HCT116 (cell line): Measurements from ENCODE around the gene CRIP2. TPM values are rescaled to one million over a fixed set of nuclear protein-coding genes. Genes with fewer than 3 reads are reported as not detected.

Experiments used
- ATAC-seq: fragments of 200-7000 bp; cut with Tn5 transposase; 2 replicates; pipeline ENCODE4 v1.9.1; 2020; ENCODE audit warnings: mild to moderate bottlenecking, moderate library complexity
- BruUV-seq: library from RNA; stranded (reverse); fragments of 400-500 nt; replicated peaks from 2 replicates; lab custom pipeline; 2021; lab: Mats Ljungman, UMichigan
- CTCF ChIA-PET: fragments of 300-600 bp; sonication (Branson Sonifier 250); formaldehyde crosslinking; loops from one replicate; lab custom pipeline; 2021; ENCODE audit warnings: antibody characterized with exemption; lab: Charles Lee
- POLR2A ChIA-PET: fragments of 300-600, 350-600 bp; sonication (Branson Sonifier 250); formaldehyde crosslinking; loops from one replicate; lab custom pipeline; 2021; ENCODE audit warnings: antibody characterized with exemption; lab: Charles Lee
- RAD21 ChIA-PET, 2 experiments: fragments of 300-600 bp; sonication (Branson Sonifier 250); formaldehyde crosslinking; loops; one replicate each; lab custom pipeline; 2023; ENCODE audit warnings: low total read pairs in 2 of 2; ENCODE audit not compliant: uncharacterized antibody in 2 of 2, unreplicated experiment in 2 of 2, low non-redundant PET in 1 of 2; lab: Charles Lee
- DNase-seq: peaks from one replicate; pipeline ENCODE4 v3.0.0-alpha.2; 2010; ENCODE audit warnings: low read depth, low spot score
- H2AFZ ChIP-seq: fragments of 200-600 bp; shearing (Covaris generic), sonication (generic); 2 replicates; pipeline ENCODE4 v1.6.1; 2017; ENCODE audit warnings: low read depth, mixed run types, mixed read lengths, antibody characterized with exemption, low read length; ENCODE audit not compliant: poor library complexity, severe bottlenecking
- H3K27ac ChIP-seq: 2 replicates; pipeline ENCODE4 v1.5.1; 2012; ENCODE audit warnings: low read depth, low read length
- H3K27me3 ChIP-seq: fragments of 200-600 bp; sonication (generic); 2 replicates; pipeline ENCODE4 v1.6.1; 2016; ENCODE audit warnings: mixed run types, low read length, mixed read lengths; ENCODE audit not compliant: insufficient read depth
- H3K36me3 ChIP-seq, 2 experiments: fragments of 200-500 bp in 1 of 2; fragments of 200-600 bp in 1 of 2; sonication (Bioruptor generic) in 1 of 2; sonication (generic) in 1 of 2; 2 replicates each; pipeline versions ENCODE4 v1.5.1 to v1.6.1; 2014 to 2016; ENCODE audit warnings: low read length in 2 of 2, inconsistent platforms in 1 of 2, mixed read lengths in 1 of 2, mixed run types in 1 of 2; ENCODE audit not compliant: insufficient read depth in 2 of 2, control insufficient read depth in 1 of 2
- H3K4me1 ChIP-seq, 2 experiments: fragments of 200-600 bp in 1 of 2; sonication (generic) in 1 of 2; 2 replicates each; pipeline versions ENCODE4 v1.5.1 to v1.6.1; 2012 to 2017; ENCODE audit warnings: low read length in 2 of 2, inconsistent platforms in 1 of 2, mild to moderate bottlenecking in 1 of 2, mixed read lengths in 1 of 2, mixed run types in 1 of 2, moderate library complexity in 1 of 2; ENCODE audit not compliant: insufficient read depth in 2 of 2, control insufficient read depth in 1 of 2
- H3K4me2 ChIP-seq: fragments of 200-600 bp; sonication (generic); 2 replicates; pipeline ENCODE4 v1.6.1; 2017; ENCODE audit warnings: mixed run types, low read length, mixed read lengths
- H3K4me3 ChIP-seq, 2 experiments: fragments of 200-600 bp in 1 of 2; sonication (generic) in 1 of 2; replicated peaks in 1 of 2; 2 replicates each; pipeline ENCODE4 v1.5.1; 2011 to 2016; ENCODE audit warnings: low read length in 2 of 2, control low read depth in 1 of 2, low read depth in 1 of 2, mild to moderate bottlenecking in 1 of 2, mixed read lengths in 1 of 2, mixed run types in 1 of 2
- H3K79me2 ChIP-seq: fragments of 200-600 bp; sonication (generic); 2 replicates; pipeline ENCODE4 v1.6.1; 2017; ENCODE audit warnings: mild to moderate bottlenecking, mixed run types, low read length, moderate library complexity, mixed read lengths; ENCODE audit not compliant: insufficient read depth
- H3K9ac ChIP-seq: fragments of 200-600 bp; sonication (generic); 2 replicates; pipeline ENCODE4 v1.6.1; 2016; ENCODE audit warnings: low read length, mixed read lengths
- H3K9me2 ChIP-seq: fragments of 200-600 bp; sonication (generic), shearing (Covaris generic); 2 replicates; pipeline ENCODE4 v1.6.1; 2017; ENCODE audit warnings: mixed run types, mild to moderate bottlenecking, moderate library complexity; ENCODE audit not compliant: insufficient read depth
- H3K9me3 ChIP-seq, 2 experiments: fragments of 200-500 bp in 1 of 2; fragments of 200-600 bp in 1 of 2; sonication (Bioruptor generic) in 1 of 2; sonication (generic) in 1 of 2; 2 replicates each; pipeline ENCODE4 v1.6.1; 2014 to 2017; ENCODE audit warnings: low read length in 2 of 2, mixed read lengths in 2 of 2, inconsistent platforms in 1 of 2, low read depth in 1 of 2, mild to moderate bottlenecking in 1 of 2, mixed run types in 1 of 2, moderate library complexity in 1 of 2; ENCODE audit not compliant: control insufficient read depth in 1 of 2, insufficient read depth in 1 of 2
- H4K20me1 ChIP-seq: fragments of 200-600 bp; sonication (generic), shearing (Covaris generic); 2 replicates; pipeline ENCODE4 v1.6.1; 2017; ENCODE audit warnings: mixed run types, mild to moderate bottlenecking, moderate library complexity; ENCODE audit not compliant: insufficient read depth
- ATF3 ChIP-seq: IDR thresholded peaks from 2 replicates; pipeline ENCODE4 v1.6.1; 2012
- CEBPB ChIP-seq: IDR thresholded peaks from 2 replicates; pipeline ENCODE4 v1.6.1; 2012; ENCODE audit warnings: low read depth
- CTCF ChIP-seq, 3 experiments: fragments of 200-600 bp in 1 of 3; sonication (generic) in 1 of 3; IDR thresholded peaks in 2 of 3; conservative IDR thresholded peaks in 1 of 3; 2 replicates each; pipeline ENCODE4 v1.5.1; 2012 to 2017; ENCODE audit warnings: low read depth in 2 of 3, low read length in 2 of 3, antibody characterized with exemption in 1 of 3, borderline replicate concordance in 1 of 3, control low read depth in 1 of 3, mild to moderate bottlenecking in 1 of 3, mixed read lengths in 1 of 3, mixed run types in 1 of 3, moderate library complexity in 1 of 3; ENCODE audit not compliant: insufficient read depth in 1 of 3
- EGR1 ChIP-seq: IDR thresholded peaks from 2 replicates; pipeline ENCODE4 v1.6.1; 2012; ENCODE audit warnings: low read depth
- EZH2 ChIP-seq: fragments of 200-600 bp; sonication (generic); IDR thresholded peaks from 2 replicates; pipeline ENCODE4 v1.6.1; 2017; ENCODE audit warnings: antibody characterized with exemption, mixed run types
- MAX ChIP-seq: IDR thresholded peaks from 2 replicates; pipeline ENCODE4 v1.6.1; 2012
- POLR2AphosphoS5 ChIP-seq: IDR thresholded peaks from 2 replicates; pipeline ENCODE4 v1.6.1; 2011; ENCODE audit warnings: mild to moderate bottlenecking, low read depth, low read length, moderate library complexity
- REST ChIP-seq: IDR thresholded peaks from 2 replicates; pipeline ENCODE4 v1.6.1; 2012; ENCODE audit warnings: low read depth
- YY1 ChIP-seq: IDR thresholded peaks from 2 replicates; pipeline ENCODE4 v1.6.1; 2011; ENCODE audit warnings: low read length, low read depth, moderate library complexity, mild to moderate bottlenecking; ENCODE audit not compliant: insufficient replicate concordance; ENCODE audit errors: extremely low read depth
- ZBTB33 ChIP-seq: IDR thresholded peaks from 2 replicates; pipeline ENCODE4 v1.6.1; 2011; ENCODE audit warnings: mild to moderate bottlenecking, low read length, moderate library complexity; ENCODE audit not compliant: insufficient replicate concordance; ENCODE audit errors: extremely low read depth
- ZFX ChIP-seq: fragments of 450-650 bp; IDR thresholded peaks from 2 replicates; pipeline ENCODE4 v1.6.1; 2017
- ZNF274 ChIP-seq: fragments of 200-500 bp; sonication (Bioruptor generic); IDR thresholded peaks from 2 replicates; pipeline ENCODE4 v1.6.1; 2014; ENCODE audit warnings: mild to moderate bottlenecking, low read depth, low read length, inconsistent platforms
- intact Hi-C: fragments of 100-400 bp; cut with micrococcal nuclease; formaldehyde crosslinking; loops from 2 replicates; pipeline ENCODE4 v1.10.0; 2022
- total RNA-seq: library from RNA; stranded (reverse); gene quantifications from one replicate; pipeline ENCODE4 v1.2.1, GENCODE V29; 2021; ENCODE audit not compliant: unreplicated experiment

The CRIP2 gene
- total RNA-seq, 1 experiment from 2014 or later, result 31.1 TPM

GRCh38 chr14:105437723-105438500, 36.7 kb upstream of the CRIP2 start:
- no peak overlapping the region for H2AFZ ChIP-seq
- ATAC-seq, result no peak
- no peak overlapping the region for H3K4me3 ChIP-seq
- ChIA-PET POLR2A (no interaction called here), RAD21 (no interaction called here), CTCF (no interaction called here)
- H3K27ac ChIP-seq, result no peak overlapping the region; the same call in 1 of the 2 replicates
- no peaks in the 10 kb centered on the region for H3K9me2 ChIP-seq
- DNase-seq, result no peak
- no peaks in the 10 kb centered on the region for H3K9me3 ChIP-seq
- no peak overlapping the region for H3K9ac ChIP-seq
- H3K4me1 ChIP-seq, result no peaks in the 10 kb centered on the region
- H3K36me3 ChIP-seq, result peaks cover 6 to 10% of the 10 kb centered on the region in 2 experiments; a peak in 3 of 4 replicates
- H3K27me3 ChIP-seq, result no peaks in the 10 kb centered on the region
- TF ChIP-seq REST (no peak), ZNF274 (no peak), CTCF (IDR thresholded peaks at IDR 0.05 in 2 of 3, conservative IDR thresholded peaks at IDR 0.05 in 1 of 3; ENCODE audit: borderline replicate concordance in 1 of 3, insufficient read depth in 1 of 3, low read depth in 2 of 3, low read length in 2 of 3) (no peak), POLR2AphosphoS5 (no peak), EGR1 (no peak), ZBTB33 (no peak), YY1 (no peak), CEBPB (no peak), EZH2 (no peak), ZFX (no peak), ATF3 (no peak), MAX (no peak)
- peaks cover 6% of the 10 kb centered on the region; the same call in 1 of the 2 replicates for H4K20me1 ChIP-seq
- intact Hi-C loops, result no loop called here
- H3K4me2 ChIP-seq, result no peak overlapping the region
- BruUV-seq, result no TSS peak
- peaks cover 73% of the 10 kb centered on the region for H3K79me2 ChIP-seq
